ENCODE data around the gene CYP3A7.
"Not testable (repeated sequence)": the region's sequence is repeated elsewhere in the genome, so short reads cannot be mapped to it uniquely, and the experiment has no call there.

The CYP3A7 gene

GRCh38 chr7:99740573-99741440 is 5.8 kb upstream of the CYP3A7 start:
- DNase-seq = no peak

GRCh38 chr7:99739699-99740572 is 4.9 kb upstream of the CYP3A7 start:
- no peak for DNase-seq

GRCh38 chr7:99737726-99738125 is 2.7 kb upstream of the CYP3A7 start:
- no peak for DNase-seq

GRCh38 chr7:99736667-99737066 is 1.7 kb upstream of the CYP3A7 start:
- DNase-seq = not testable (repeated sequence)

GRCh38 chr7:99733448-99733847 is 1.5 kb downstream of the CYP3A7 start:
- DNase-seq = no peak

GRCh38 chr7:99733003-99733402 is 2.0 kb downstream of the CYP3A7 start:
- DNase-seq = no peak

- DNase-seq = no peak
Observed at GRCh38 chr7:99731638-99732374, 3.2 kb downstream of the CYP3A7 start.

- no peak for DNase-seq
Observed at GRCh38 chr7:99730992-99731391, 4.0 kb downstream of the CYP3A7 start.

GRCh38 chr7:99730238-99730810 is 4.7 kb downstream of the CYP3A7 start:
- no peak for DNase-seq

GRCh38 chr7:99729486-99730237 is 5.3 kb downstream of the CYP3A7 start:
- DNase-seq = no peak

- no peak for DNase-seq
Observed at GRCh38 chr7:99728615-99729014, 6.4 kb downstream of the CYP3A7 start.

- not testable (repeated sequence) for DNase-seq
Observed at GRCh38 chr7:99723201-99723600, 11.8 kb downstream of the CYP3A7 start.

- DNase-seq = no peak
Observed at GRCh38 chr7:99720800-99721595, 14.0 kb downstream of the CYP3A7 start.

GRCh38 chr7:99719996-99720769 is 14.8 kb downstream of the CYP3A7 start:
- no peak for DNase-seq

- no peak for DNase-seq
Observed at GRCh38 chr7:99713995-99714570, 20.9 kb downstream of the CYP3A7 start.

- DNase-seq = no peak
Observed at GRCh38 chr7:99709838-99710578, 25.0 kb downstream of the CYP3A7 start.

GRCh38 chr7:99709260-99709659 is 25.7 kb downstream of the CYP3A7 start:
- no peak for DNase-seq

GRCh38 chr7:99707096-99707495 is 27.9 kb downstream of the CYP3A7 start:
- DNase-seq = no peak

GRCh38 chr7:99699946-99700345 is 35.0 kb downstream of the CYP3A7 start:
- DNase-seq = no peak

All from cortex of kidney (tissue), 1 donor.